Left lung (tissue), 10 donors: ENCODE data around the gene SUSD6. TPM values are rescaled to one million over a fixed set of nuclear protein-coding genes. Genes with fewer than 3 reads are reported as not detected.
A peak's percentile ranks its signal among the peaks of the same experiment; 100 is the strongest.

ENCODE experiments used
- ATAC-seq: fragments of 200-7000 bp; cut with Tn5 transposase; one replicate; pipeline ENCODE4 v1.9.1; 2020; ENCODE audit warnings: moderate library complexity
- DNase-seq, 4 donors: peaks; one replicate each; pipeline ENCODE4 v3.0.0-alpha.2; 2013 to 2020
- H3K27ac ChIP-seq, 2 donors: fragments of 200-600 bp; sonication (generic) in 1 of 2; one replicate each; pipeline versions ENCODE4 v1.5.0 to v1.8.0; 2020 to 2021
- H3K27me3 ChIP-seq, 2 donors: fragments of 200-600 bp; sonication (generic) in 1 of 2; one replicate each; pipeline versions ENCODE4 v1.5.0 to v1.8.0; 2020 to 2021
- H3K36me3 ChIP-seq, 2 donors: fragments of 200-600 bp; sonication (generic) in 1 of 2; one replicate each; pipeline versions ENCODE4 v1.5.0 to v1.8.0; 2020 to 2021
- H3K4me1 ChIP-seq, 2 donors: fragments of 200-600 bp; one replicate each; pipeline ENCODE4 v1.8.0; 2021
- H3K4me3 ChIP-seq, 2 donors: fragments of 200-600 bp; sonication (generic) in 1 of 2; one replicate each; pipeline versions ENCODE4 v1.5.0 to v1.8.0; 2020 to 2021; ENCODE audit warnings: mild to moderate bottlenecking in 1 of 2
- H3K9me3 ChIP-seq, 2 donors: fragments of 200-600 bp; sonication (generic) in 1 of 2; one replicate each; pipeline versions ENCODE4 v1.5.0 to v1.8.0; 2020 to 2021
- CTCF ChIP-seq, 2 donors: fragments of 200-600 bp; sonication (generic) in 1 of 2; IDR thresholded peaks; one replicate each; pipeline versions ENCODE4 v1.5.0 to v1.8.0; 2021; ENCODE audit warnings: antibody characterized with exemption in 2 of 2
- intact Hi-C, 2 donors: fragments of 100-400 bp; cut with DNase I; formaldehyde crosslinking; loops; one replicate each; pipeline versions ENCODE4 v1.11.2 to v1.14.2; 2022
- polyA plus RNA-seq, 6 donors: library from polyadenylated mRNA; unstranded; fragments of 120-200 nt; gene quantifications; one replicate each; pipeline ENCODE4 v1.2.1, GENCODE V29; 2013; ENCODE audit not compliant: insufficient read length in 6 of 6
- total RNA-seq, 2 donors: library from RNA; stranded (reverse); fragmentation: NEBNext Ultra II Directional; extraction: Animal tissue kit (Norgen Biotek cat#: 25700); gene quantifications; one replicate each; pipeline ENCODE4 v1.2.1, GENCODE V29; 2021
- donor health status: DM: no; HTN: yes; CAD: no.
- donor health status: DM: no; HTN: no; CAD: no.

The SUSD6 gene
- total and polyA plus RNA-seq, 8 donors, result 27.7 to 77.4 (median 31.3) TPM

GRCh38 chr14:69688299-69688649 lies 76.9 kb downstream of the SUSD6 start:
- DNase-seq (no peak), ATAC-seq (no peak)
- TF ChIP-seq CTCF (IDR thresholded peaks at IDR 0.05), result no peak
- Histone ChIP-seq H3K9me3 (no peaks in the 10 kb centered on the region), H3K36me3 (peaks cover 0 to 10% of the 10 kb centered on the region in 2 donors), H3K27me3 (no peaks in the 10 kb centered on the region), H3K27ac (no peak overlapping the region), H3K4me3 (no peak overlapping the region), H3K4me1 (peaks cover 31 to 74% of the 10 kb centered on the region in 2 donors)
- intact Hi-C loops, result no loop called here

GRCh38 chr14:69690042-69690441 lies 78.6 kb downstream of the SUSD6 start:
- H3K4me3 ChIP-seq, result no peak overlapping the region
- H3K4me1 ChIP-seq, result peaks cover 34 to 74% of the 10 kb centered on the region in 2 donors
- no peak for TF ChIP-seq CTCF (IDR thresholded peaks at IDR 0.05)
- intact Hi-C loops, result no loop called here
- H3K9me3 ChIP-seq, result no peaks in the 10 kb centered on the region
- ATAC-seq (no peak), DNase-seq (no peak)
- peaks cover 0 to 10% of the 10 kb centered on the region in 2 donors for H3K36me3 ChIP-seq
- no peak overlapping the region for H3K27ac ChIP-seq
- H3K27me3 ChIP-seq, result no peaks in the 10 kb centered on the region

GRCh38 chr14:69692594-69692993 lies 81.2 kb downstream of the SUSD6 start:
- intact Hi-C loops, result no loop called here
- Histone ChIP-seq H3K27ac (peak overlapping the region; percentile 65 to 89), H3K9me3 (no peaks in the 10 kb centered on the region), H3K4me1 (peaks cover 48 to 75% of the 10 kb centered on the region in 2 donors), H3K27me3 (no peaks in the 10 kb centered on the region), H3K36me3 (peaks cover 0 to 10% of the 10 kb centered on the region in 2 donors), H3K4me3 (no peak overlapping the region)
- DNase-seq (no peak), ATAC-seq (no peak)
- TF ChIP-seq CTCF (IDR thresholded peaks at IDR 0.05), result no peak

- no peak for TF ChIP-seq CTCF (IDR thresholded peaks at IDR 0.05)
- Histone ChIP-seq H3K36me3 (peaks cover 0 to 10% of the 10 kb centered on the region in 2 donors), H3K4me1 (peaks cover 50 to 75% of the 10 kb centered on the region in 2 donors), H3K9me3 (no peaks in the 10 kb centered on the region), H3K27ac (peak overlapping the region; percentile 65 to 89), H3K4me3 (no peak overlapping the region), H3K27me3 (no peaks in the 10 kb centered on the region)
- intact Hi-C loops, result no loop called here
- DNase-seq (peak in 1 of 4 donors; percentile 74), ATAC-seq (peak; percentile 51)
Measured at GRCh38 chr14:69693145-69693544, 81.7 kb downstream of the SUSD6 start.

- Histone ChIP-seq H3K27ac (peak overlapping the region; percentile 65 to 89), H3K36me3 (peaks cover 0 to 10% of the 10 kb centered on the region in 2 donors), H3K4me1 (peaks cover 50 to 79% of the 10 kb centered on the region in 2 donors), H3K4me3 (no peak overlapping the region), H3K9me3 (no peaks in the 10 kb centered on the region), H3K27me3 (no peaks in the 10 kb centered on the region)
- DNase-seq (no peak), ATAC-seq (peak; percentile 72)
- no peak for TF ChIP-seq CTCF (IDR thresholded peaks at IDR 0.05)
- intact Hi-C loops, result no loop called here
Measured at GRCh38 chr14:69693801-69694729, 82.7 kb downstream of the SUSD6 start.
